Thyroid gland (tissue), 4 donors: Measurements from ENCODE around the gene DHTKD1.

Experiments
- POLR2A ChIP-seq, 2 donors: fragments of 450-650 bp; IDR thresholded peaks; one replicate each; pipeline ENCODE4 v1.6.1; 2017; ENCODE audit warnings: antibody characterized with exemption in 2 of 2, mild to moderate bottlenecking in 2 of 2, moderate library complexity in 1 of 2
- TF ChIP-seq, protein P1 (sequence below), 6 experiments: fragments of 200-600 bp in 3 of 6; fragments of 450-650 bp in 3 of 6; sonication (generic) in 3 of 6; IDR thresholded peaks; one replicate each; pipeline ENCODE4 v1.5.1; 2016 to 2019; ENCODE audit warnings: antibody characterized with exemption in 6 of 6, mild to moderate bottlenecking in 2 of 6, inconsistent platforms in 1 of 6, moderate library complexity in 1 of 6

DNA sequence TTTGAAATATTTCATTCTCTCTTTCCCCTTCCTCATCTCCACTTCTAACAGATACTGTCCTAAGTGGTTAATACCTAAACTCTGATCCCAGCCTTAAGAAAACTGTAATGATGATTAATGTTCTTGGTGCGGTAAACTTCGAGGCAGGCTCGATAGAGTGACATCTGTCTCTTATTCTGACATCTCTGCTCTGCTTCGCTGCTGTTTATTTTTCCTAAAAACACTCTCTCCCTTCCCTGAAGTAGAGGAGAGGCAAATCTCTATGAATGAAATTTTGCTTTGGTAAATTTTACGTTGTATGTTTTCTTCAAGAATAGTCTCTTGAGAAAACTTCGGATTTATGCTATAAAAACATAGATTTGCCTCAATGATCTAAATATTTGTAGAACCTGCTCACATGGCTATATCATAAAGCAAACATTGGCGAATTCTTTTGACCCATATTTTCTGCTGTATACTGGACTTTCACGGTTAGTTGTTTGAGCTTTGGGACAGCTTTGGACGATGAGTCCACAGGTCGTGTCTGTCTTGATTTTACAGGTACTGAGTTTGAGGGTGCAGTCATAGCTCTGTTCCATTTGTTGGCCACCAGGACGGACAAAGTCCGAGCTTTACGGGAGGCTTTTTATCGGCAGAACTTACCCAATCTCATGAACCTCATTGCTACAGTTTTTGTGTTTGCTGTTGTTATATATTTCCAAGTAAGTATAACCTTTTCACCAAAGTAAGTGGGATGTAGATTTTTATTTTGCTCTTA, 87.8 kb downstream of the DHTKD1 start:
- TF ChIP-seq, protein P1, sequence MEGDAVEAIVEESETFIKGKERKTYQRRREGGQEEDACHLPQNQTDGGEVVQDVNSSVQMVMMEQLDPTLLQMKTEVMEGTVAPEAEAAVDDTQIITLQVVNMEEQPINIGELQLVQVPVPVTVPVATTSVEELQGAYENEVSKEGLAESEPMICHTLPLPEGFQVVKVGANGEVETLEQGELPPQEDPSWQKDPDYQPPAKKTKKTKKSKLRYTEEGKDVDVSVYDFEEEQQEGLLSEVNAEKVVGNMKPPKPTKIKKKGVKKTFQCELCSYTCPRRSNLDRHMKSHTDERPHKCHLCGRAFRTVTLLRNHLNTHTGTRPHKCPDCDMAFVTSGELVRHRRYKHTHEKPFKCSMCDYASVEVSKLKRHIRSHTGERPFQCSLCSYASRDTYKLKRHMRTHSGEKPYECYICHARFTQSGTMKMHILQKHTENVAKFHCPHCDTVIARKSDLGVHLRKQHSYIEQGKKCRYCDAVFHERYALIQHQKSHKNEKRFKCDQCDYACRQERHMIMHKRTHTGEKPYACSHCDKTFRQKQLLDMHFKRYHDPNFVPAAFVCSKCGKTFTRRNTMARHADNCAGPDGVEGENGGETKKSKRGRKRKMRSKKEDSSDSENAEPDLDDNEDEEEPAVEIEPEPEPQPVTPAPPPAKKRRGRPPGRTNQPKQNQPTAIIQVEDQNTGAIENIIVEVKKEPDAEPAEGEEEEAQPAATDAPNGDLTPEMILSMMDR (IDR thresholded peaks at IDR 0.05), result no peak
- TF ChIP-seq POLR2A (IDR thresholded peaks at IDR 0.05), result no peak
